M059J (cell line): Measurements from ENCODE around the gene KRTCAP2. TPM values are rescaled to one million over a fixed set of nuclear protein-coding genes. Genes with fewer than 3 reads are reported as not detected.

Experiments used
- total RNA-seq: library from RNA; depleted of rRNA; stranded (reverse); fragments of >200 nt; shearing (Covaris generic); gene quantifications from 2 replicates; pipeline ENCODE4 v1.2.3, GENCODE V29; 2014; rRNA removed

The KRTCAP2 gene
- total RNA-seq, 1 experiment from 2014 or later: 209 TPM

Other genes starting within 250 kb of the KRTCAP2 start
- gene PMVK, start 236.6 kb downstream of the KRTCAP2 start, total RNA-seq: 5.5 and 6.2 TPM in 2 replicates
- 66.7 and 97.9 TPM in 2 replicates for gene PBXIP1, start 217.2 kb downstream of the KRTCAP2 start, total RNA-seq
- 27.5 and 41.7 TPM in 2 replicates for gene PYGO2, start 211.5 kb downstream of the KRTCAP2 start, total RNA-seq
- 64.4 and 84.5 TPM in 2 replicates for gene SHC1, start 202.6 kb downstream of the KRTCAP2 start, total RNA-seq
- 338 TPM in 2 replicates for gene CKS1B, start 198.6 kb downstream of the KRTCAP2 start, total RNA-seq
- gene FLAD1, start 190.0 kb downstream of the KRTCAP2 start, total RNA-seq: 32.2 and 44.4 TPM in 2 replicates
- gene LENEP, start 179.7 kb downstream of the KRTCAP2 start, total RNA-seq: not detected in 2 replicates
- gene ZBTB7B, start 170.5 kb downstream of the KRTCAP2 start, total RNA-seq: 20.7 and 37.5 TPM in 2 replicates
- gene DCST2, start 139.5 kb downstream of the KRTCAP2 start, total RNA-seq: not detected in 2 replicates
- not detected in 2 replicates for gene DCST1, start 139.5 kb downstream of the KRTCAP2 start, total RNA-seq
- gene ADAM15, start 122.0 kb downstream of the KRTCAP2 start, total RNA-seq: 74.5 and 90.0 TPM in 2 replicates
- gene EFNA4, start 109.6 kb downstream of the KRTCAP2 start, total RNA-seq: 22.8 and 36.2 TPM in 2 replicates
- gene EFNA3, start 94.5 kb downstream of the KRTCAP2 start, total RNA-seq: 0.59 and 2.9 TPM in 2 replicates
- gene EFNA1, start 45.4 kb downstream of the KRTCAP2 start, total RNA-seq: 15.1 and 17.9 TPM in 2 replicates
- gene SLC50A1, start 37.5 kb downstream of the KRTCAP2 start, total RNA-seq: 55.7 and 62.9 TPM in 2 replicates
- gene DPM3, start 32.8 kb downstream of the KRTCAP2 start, total RNA-seq: 88.4 and 175 TPM in 2 replicates
- 1.1 and 3.1 TPM in 2 replicates for gene TRIM46, start 545 bp upstream of the KRTCAP2 start, total RNA-seq
- 10.0 and 12.7 TPM in 2 replicates for gene THBS3, start 34.6 kb upstream of the KRTCAP2 start, total RNA-seq
- 92.8 and 95.2 TPM in 2 replicates for gene MTX1, start 35.4 kb upstream of the KRTCAP2 start, total RNA-seq
- 5.9 and 8.1 TPM in 2 replicates for gene ENTREP3, start 82.2 kb upstream of the KRTCAP2 start, total RNA-seq
- 125 and 133 TPM in 2 replicates for gene SCAMP3, start 89.1 kb upstream of the KRTCAP2 start, total RNA-seq
- 15.1 and 15.8 TPM in 2 replicates for gene CLK2, start 100.2 kb upstream of the KRTCAP2 start, total RNA-seq
- gene HCN3, start 104.2 kb upstream of the KRTCAP2 start, total RNA-seq: 0.66 and 1.7 TPM in 2 replicates
- gene PKLR, start 128.1 kb upstream of the KRTCAP2 start, total RNA-seq: not detected in 2 replicates
- 203 and 262 TPM in 2 replicates for gene FDPS, start 135.6 kb upstream of the KRTCAP2 start, total RNA-seq
- gene RUSC1, start 147.6 kb upstream of the KRTCAP2 start, total RNA-seq: 49.0 and 52.9 TPM in 2 replicates